Daoy (cell line): ENCODE measurements around the gene EML1. TPM values are rescaled to one million over a fixed set of nuclear protein-coding genes. Genes with fewer than 3 reads are reported as not detected.

Experiments used
- DNase-seq: peaks from one replicate; pipeline ENCODE4 v3.0.0-alpha.2; 2015; ENCODE audit warnings: low read depth
- total RNA-seq: library from RNA; depleted of rRNA; stranded (reverse); fragments of >200 nt; shearing (Covaris generic); gene quantifications from 2 replicates; pipeline ENCODE4 v1.2.3, GENCODE V29; 2014; rRNA removed

Gene EML1, protein sequence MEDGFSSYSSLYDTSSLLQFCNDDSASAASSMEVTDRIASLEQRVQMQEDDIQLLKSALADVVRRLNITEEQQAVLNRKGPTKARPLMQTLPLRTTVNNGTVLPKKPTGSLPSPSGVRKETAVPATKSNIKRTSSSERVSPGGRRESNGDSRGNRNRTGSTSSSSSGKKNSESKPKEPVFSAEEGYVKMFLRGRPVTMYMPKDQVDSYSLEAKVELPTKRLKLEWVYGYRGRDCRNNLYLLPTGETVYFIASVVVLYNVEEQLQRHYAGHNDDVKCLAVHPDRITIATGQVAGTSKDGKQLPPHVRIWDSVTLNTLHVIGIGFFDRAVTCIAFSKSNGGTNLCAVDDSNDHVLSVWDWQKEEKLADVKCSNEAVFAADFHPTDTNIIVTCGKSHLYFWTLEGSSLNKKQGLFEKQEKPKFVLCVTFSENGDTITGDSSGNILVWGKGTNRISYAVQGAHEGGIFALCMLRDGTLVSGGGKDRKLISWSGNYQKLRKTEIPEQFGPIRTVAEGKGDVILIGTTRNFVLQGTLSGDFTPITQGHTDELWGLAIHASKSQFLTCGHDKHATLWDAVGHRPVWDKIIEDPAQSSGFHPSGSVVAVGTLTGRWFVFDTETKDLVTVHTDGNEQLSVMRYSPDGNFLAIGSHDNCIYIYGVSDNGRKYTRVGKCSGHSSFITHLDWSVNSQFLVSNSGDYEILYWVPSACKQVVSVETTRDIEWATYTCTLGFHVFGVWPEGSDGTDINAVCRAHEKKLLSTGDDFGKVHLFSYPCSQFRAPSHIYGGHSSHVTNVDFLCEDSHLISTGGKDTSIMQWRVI
- 95.5 and 101 TPM in 2 replicates for total RNA-seq

DNA sequence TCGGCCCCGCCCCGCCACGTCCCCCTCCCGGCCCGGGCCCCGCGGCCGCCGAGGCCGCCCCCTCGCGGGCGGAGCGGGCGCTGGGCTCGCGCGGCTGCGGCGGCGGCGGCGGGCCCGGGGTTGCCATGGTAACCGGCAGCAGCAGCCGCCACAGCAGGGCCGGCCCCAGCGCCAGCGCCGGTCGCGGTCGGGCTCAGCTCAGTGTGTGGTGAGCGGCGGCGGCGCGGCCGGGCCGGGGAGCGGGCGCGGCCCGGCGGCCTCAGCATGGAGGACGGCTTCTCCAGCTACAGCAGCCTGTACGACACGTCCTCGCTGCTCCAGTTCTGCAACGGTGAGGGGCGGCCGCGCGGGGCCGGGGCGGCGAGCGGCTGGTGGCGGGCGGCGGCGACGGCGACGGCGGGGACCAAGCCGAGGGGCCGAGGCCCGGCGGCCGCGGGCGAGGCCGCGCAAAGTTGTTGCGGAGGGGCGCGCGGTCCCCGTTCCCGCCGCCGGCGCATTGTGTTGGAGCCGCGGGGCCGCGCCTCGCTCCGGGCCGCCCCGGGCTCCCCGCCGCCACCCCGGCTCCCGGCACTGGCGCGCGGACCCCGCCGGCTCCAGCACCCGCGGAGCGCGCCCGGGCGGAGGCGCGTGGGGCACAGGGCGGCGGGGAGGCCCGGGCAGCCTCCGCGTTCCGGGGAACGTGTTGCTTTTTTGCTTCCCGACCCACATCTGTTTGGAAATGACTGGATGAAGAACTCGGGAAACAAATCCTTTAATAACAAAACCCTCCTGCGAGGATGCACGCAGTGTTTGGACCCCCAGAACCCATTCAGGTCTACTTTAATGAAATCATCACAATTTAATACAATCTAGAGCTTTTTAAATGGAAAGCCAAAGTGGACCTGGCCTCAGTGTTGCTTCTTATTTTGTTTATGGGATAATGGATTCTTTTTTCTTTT, at the start of gene EML1:
Gene EML1, plus strand, starts transcription at position 201 of the 938 bp plus-strand sequence. Its CDS starts 64 bp downstream, at position 265.
- DNase-seq = peak; percentile 94

DNA sequence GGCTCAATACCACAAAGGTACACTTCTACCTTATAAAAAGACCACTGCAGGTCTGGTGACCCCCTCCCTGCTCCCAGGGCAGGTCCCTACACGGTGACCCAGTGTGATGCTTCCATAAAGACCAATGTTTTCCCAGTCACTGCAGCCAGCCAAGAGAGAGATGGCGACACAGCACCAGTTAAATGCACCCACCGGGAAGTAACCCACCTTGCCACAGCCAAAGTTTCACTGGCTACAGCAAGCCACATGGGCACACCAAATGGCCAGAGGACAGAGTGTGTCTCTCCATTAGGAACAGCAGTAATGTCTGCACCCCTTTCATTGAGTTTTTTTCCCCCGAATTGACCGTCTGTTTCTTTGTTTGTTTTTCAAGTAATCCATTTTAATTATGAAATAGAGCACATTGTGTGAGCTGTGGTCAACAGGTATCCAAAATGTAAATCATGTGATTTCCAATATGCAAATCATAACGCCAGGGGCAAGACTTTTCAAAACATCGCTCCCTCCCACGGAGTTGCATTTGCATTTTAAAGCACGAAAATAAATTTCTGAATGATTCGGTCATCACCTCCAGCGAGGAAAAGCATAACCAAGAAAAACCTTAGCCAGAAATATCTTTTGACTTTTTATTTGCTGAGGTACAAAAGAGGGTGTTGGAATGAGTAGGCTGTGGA, 48.9 kb upstream of the EML1 start:
- peak; percentile 88 for DNase-seq

DNA sequence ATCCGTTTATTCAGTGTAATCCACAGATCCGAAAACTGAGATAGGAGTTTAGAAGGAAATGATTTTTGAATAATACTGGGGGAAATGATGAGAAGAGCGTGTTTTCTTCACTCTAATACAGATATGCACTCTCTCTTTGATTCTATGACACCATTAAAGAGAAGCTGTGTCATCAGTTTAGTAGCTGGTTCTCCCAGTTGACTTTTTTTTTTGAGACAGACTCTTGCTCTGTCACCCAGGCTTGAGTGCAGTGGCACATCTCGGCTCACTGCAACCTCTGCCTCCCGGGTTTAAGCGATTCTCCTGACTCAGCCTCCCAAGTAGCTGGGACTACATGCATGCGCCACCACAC, 48.4 kb upstream of the EML1 start:
- DNase-seq = no peak

DNA sequence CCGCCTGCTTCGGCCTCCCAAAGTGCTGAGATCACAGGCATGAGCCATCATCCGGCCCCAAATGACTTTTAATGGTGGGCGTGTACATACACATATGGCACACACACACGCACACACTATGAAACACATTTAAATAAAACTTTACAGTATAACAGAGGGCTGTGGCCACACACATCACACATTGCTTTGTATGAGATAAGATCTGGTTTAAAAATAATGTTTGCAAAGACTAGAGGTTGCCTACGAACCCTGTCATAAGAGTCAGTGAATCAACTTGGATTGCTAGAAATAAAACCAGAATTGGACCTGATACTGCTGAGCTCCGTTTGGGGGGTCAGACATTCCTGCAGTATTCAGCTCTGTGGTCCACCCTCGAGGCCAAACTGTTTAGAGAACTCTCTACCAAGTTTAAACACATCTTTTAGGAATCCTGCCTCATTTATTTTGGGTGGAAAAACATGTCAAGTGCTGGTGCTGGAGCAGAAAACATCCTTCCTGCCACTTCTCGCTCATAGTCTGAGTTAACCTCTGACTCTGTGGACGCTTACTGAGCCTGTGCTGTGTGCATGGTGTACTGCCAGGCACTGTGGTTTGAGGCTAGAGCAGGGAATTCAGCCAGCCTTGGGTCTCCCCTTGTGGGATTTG, 47.8 kb upstream of the EML1 start:
- peak; percentile 93 for DNase-seq

DNA sequence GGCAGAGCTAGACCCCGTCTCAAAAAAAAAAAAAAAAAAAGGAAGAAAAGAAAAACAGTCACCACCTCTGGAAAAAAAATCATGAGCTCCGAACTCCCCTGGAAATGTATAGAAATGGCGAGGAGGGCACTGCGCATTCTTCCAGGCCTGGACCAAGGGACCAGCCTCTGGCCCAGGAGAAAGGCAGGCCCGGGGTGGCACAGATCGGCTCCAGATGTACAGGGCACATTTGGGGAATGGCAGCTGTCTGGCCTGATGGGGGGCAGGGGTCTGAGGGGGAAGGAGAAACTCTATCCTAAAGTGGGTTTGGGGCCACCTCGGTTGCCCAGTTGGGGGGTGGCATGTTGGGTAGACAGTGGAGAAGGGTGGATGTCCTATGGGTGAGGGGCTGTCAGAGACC, 46.0 kb upstream of the EML1 start:
- DNase-seq = no peak

DNA sequence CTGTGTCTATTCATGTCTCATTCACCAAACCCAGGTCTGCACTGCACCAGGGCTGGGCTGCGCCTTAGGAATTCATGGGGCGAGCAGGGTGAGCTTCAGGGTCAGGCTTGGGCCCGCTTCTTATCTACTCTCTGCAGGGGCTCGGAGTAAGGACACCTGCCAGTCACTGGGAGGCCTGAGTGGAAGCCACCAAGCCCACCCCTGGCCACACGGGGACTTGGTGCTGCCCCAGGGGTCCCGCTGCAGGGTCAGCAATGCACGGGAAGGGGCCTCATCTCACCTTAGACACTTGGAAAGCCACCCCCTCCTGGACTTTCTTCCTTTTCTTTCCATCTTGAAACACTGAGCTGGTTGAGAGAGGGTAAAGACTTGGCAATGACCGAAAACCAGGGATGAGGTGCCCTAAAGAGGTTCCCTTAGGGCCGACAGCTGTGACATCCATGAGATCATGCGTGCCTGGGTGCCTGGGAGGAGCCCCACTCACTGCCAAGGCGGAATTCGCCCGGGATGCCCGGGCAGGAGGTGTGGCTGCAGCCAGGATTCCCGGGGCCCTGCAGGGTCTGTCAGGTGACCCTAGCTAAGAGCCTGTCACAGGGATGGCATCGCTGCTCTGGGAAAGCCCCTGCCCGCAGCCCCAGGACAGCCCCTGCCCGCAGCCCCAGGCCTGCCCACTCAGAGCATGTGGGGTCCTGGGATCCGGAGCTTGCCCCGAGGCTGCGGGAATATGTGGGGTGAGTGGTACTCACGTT, 45.5 kb upstream of the EML1 start:
- no peak for DNase-seq

DNA sequence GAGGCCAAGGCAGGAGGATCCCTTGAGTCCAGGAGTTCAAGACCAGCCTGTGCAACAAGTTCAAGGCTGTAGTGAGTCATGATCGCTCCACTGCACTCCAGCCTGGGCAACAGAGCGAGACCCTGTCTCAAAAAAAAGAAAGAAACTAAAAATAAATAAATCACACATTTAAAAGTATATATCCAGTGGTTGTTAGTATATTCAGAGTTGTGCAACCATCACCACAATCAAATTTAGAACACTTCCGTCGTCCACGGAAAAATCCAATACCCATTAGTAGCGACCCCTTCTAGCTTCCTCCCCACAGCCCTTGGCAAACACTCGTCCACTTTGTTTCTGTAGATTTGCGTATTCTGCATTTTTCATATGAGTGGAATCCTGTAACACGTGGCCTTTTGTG, 44.7 kb upstream of the EML1 start:
- DNase-seq = no peak

DNA sequence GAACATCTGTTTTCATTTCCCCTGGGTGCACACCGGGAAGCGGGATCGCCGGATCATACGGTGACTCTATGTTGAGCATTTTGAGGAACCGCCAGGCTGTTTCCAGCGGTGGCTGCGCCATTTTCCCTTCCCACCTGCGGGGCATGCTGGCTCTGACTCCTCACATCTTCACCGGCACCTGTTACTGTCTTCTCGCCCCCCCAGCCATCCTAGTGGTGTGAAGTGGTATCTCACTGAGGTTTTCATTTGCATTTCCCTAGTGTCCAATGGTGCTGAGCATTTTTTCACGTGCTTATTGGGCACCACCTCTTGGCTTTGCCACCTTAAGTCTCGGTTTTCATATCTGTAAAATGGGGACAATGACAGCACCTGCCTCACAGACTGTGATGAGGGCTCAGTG, 44.1 kb upstream of the EML1 start:
- DNase-seq = no peak

DNA sequence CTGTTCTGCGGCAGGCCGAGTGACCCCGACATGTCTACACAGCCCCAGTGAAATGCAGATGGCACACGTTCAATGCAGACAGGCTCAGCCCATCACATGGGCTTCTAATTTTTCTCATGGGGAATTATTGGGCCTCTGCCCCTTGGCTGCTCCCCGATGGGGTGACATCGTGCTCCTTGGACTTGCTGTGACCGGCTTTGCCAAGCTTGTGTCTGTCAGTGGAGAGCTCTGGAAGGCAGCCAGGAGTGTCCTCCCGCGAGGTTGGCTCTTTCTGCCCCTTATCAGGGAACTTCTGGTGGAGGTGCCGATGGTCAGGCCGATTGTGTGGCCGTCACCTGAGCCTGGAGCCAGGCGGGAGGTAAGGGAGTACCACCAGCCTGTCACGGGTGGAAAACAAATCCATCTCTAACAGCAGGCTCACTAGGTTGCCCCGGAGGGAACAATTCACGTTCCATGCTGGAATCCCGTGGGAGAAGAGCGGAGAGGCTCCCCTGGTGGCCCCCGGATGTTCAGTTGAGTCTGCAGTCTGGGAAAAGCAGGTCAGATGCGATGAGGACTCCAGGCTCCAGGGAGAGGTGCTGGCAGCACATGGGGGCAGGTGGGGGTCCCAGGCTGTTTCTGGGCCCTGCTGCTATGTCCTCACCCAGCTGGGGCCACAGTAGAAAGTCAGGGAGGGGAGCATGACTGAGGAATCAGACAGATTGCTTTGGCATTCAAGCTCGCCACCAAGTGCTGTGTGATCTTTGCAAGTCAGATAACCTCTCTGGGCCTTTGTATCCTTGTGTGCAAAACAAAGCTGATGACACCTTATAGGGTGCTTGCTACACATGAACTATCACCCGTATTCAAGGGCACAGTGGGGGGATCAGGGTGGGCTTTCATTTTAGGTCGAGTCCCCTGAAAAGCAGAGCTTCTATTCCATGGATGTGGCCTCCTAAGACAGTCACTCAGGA, 43.2 kb upstream of the EML1 start:
- no peak for DNase-seq

DNA sequence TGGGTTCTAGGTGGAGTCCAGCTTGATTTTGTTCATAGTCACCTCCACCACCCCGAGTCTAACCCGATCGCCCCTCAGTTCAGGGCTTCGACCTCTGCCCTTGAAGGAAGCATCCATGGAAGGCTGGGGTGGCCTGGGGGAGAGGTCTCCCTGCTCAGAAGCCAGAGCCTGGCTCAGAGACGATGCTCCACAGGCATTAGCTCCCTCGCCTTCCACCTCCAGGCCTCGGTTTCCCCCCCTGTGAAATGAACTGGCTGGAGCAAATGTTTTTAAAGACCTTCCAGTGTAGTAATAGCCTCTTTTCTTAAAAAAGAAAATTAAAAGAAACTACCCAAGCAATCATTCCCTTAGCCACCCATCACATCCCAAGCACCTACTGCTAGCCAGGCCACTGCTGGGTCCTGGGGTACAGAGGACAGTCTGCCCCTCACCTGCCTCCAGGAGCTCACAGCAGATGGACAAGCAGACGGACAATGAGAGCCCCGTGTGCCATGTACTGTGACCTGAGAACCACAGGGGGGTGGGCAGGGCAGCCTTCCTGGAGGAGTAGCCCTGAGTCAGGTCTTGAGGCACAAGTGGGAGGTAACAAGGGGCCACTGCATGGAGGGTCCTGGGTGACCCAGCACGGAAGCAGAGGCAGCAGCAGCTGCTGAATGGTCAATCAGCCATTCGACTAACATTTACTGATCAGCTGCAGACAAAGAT, 42.3 kb upstream of the EML1 start:
- no peak for DNase-seq

DNA sequence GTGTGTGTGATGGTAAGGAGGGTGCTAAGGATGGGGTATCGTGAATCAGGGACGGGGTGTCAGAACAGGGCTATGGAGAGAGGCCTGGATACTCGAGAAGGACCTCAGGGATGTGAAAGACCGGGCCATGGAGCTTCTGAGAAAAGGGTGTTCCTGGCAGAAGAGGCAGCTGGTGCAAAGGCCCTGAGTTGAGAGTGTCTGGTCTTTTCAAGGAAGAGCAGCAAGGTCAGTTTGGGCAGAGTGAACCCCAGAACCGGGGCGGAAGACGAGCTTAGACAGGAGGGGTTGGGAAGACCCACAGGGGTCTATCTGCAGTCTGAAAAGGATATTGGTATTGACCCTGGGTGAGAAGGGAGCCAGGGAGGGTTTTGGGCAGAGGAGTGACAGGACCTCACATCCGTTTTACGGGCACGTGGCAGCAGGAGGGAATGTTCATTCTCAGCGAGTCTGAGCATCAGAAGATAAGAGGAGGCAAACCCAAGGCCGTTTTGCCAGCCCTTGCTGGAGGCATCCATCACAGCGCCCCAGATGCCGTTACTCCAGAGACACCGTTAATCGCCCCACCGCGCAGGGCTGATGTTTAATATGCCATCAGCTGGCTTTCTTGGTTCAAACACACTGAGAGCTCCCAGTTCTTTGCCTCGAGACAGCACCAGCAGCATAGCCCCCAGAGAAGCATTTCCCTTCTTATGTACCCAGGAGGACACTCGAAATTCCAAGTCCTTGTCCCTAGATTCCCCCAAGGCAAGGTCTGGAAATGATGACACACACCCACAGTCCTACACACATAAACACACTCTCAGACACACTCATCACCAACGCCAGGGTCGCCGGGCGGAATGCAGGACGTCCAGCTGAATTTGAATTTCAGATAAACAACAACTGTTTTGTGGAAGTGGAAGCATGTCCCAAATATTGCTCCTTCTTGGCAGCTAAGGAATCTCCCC, 41.4 kb upstream of the EML1 start:
- peak; percentile 71 for DNase-seq

DNA sequence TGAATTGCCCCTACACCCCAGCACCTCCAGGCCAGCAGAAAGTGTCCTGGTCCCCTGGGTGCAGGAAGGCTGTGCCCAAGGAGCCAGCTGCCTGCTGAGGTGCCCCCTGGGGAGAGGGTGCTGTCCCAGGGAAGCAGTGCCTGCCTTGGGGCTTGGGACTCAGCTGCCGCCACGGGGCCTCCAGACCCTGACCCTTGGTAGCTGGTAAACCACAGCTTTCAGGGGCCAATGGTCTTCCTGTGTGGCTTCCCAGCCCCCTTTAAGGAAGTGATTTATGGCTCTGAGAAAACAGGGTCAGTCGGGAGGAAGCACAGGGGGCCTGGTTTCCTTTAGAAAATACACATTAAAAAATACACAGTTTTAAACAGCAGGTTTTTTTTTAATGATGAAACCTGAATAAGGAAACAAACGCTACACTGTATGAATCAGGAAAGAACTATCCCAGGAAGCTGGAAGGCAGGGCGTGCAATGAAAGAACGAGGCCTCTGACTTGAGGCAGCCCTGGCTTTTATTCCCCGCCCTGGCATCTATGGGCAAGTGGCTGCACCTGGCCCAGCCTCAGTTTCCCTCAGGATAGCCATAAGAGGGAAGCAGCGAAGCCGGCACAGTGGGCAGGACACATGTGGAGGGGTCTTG, 40.6 kb upstream of the EML1 start:
- DNase-seq = peak; percentile 83

DNA sequence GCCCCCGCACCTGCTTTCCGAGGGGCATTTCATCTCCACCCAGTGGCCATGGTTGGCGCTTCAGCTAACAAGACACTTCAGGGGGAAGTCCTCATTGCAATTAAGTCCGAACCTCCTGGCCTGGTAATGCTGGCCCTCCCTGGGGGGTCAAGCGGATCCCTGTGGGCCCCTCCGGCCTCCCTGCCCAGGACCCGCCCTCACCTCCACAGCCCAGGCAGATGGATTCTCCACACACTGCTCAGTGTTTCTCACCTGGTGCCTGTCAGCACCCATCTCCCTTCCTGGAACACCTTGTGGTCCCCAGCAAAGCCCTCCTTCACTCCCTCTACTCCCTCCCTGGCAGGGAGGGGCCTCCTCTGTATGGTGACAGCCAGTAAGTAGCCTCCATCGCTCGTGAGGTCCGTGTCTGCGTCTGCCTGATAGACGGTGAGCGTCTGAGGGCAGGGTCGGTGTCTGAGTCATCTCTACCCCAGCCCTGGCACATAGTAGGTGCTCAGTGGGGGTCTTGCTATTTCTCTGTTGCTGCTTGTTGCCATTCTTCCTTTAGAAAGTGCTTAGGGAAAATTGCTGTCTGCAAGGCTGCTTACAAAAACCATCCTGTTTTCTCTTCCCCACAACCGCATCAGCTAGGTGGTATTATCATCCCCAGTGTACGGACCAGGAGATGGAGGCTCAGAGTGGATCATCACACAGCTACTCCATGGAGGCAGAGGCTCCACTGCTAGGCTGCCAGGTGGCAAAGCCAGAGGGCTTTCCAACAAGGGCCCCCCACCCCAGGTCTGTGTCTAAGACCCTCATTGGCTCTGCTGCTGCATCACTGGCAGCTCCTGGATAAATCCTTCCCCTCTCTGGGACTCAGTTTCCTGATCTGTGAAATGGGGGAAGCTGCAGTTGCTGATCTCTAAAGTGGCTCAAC, 39.7 kb upstream of the EML1 start:
- DNase-seq = peak; percentile 61

DNA sequence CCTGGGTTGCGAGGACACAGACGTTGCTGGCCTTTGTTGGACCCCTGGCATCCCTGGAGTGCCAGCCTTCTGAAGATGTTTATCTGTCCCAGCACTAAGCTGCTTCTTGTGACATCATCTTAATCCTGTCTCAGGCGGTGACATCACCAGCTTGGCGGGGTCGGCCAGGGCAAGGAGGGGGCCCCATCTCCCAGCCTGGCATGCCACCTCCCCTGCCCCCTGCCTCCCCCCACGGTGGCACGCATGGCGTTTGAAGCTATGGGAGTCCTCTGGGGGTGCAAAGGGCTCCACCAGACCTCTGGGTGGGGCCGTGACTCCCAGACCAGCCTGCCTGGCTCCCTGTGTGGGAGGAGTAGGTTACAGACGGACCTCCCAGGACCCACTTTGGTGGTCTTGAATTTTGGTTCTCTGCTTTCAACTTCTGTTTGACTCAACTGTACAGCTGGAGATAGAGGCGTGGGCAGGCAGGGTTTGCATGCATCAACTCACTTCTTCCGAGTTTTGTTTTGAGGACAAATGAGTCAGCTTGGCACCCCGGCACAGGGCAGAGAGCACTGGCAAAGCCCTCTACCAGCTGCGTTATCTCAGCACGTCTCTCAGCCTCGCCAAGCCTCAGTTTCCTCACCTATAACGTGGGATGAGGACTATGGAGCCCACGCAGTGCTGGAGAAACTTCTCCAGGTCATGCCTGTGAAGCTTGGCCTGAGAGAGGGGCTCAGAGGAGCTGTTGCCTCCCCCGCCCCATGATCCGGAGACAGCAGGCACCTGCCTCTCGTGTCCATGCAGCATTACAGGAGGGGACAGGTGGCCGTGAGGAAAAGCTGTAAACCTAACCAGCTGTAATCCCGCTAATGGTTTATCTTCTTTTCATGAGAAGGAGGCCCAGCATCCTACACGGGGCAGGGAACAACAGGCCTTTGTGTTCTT, 38.8 kb upstream of the EML1 start:
- DNase-seq = peak; percentile 78

DNA sequence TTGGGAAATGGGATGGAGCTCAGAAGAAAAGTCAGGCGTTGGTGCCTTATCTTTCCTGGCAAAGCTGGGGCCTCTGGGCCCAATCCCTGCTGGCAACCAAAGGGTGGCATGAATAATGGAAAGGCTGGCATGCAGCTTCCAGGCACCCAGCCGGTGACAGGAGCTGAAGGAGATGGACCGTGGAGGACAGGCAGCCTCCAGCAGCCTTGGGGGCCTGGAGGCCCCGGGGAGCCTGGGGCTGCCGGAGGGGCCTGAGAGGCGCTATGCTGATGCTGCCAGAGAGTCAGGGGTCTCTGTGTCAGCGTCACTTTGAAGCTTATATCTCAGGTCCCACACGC, 38.2 kb upstream of the EML1 start:
- no peak for DNase-seq
